Panc1 (cell line): ENCODE measurements around the gene ADGRB3.

ENCODE experiments used
- CTCF ChIP-seq: fragments of 450-650 bp; IDR thresholded peaks from 2 replicates; pipeline ENCODE4 v1.5.1; 2017; ENCODE audit warnings: mild to moderate bottlenecking
- POLR2AphosphoS5 ChIP-seq: IDR thresholded peaks from 2 replicates; pipeline ENCODE4 v1.6.1; 2012; ENCODE audit warnings: mild to moderate bottlenecking, low read depth, low read length, moderate library complexity
- SIN3A ChIP-seq: IDR thresholded peaks from 2 replicates; pipeline ENCODE4 v1.6.1; 2012; ENCODE audit warnings: low read depth, mild to moderate bottlenecking, low read length, moderate library complexity, borderline replicate concordance; ENCODE audit not compliant: insufficient read depth

- TF ChIP-seq CTCF (no peak), SIN3A (no peak), POLR2AphosphoS5 (no peak)
These were observed 704.1 kb downstream of the ADGRB3 start for GRCh38 chr6:69339163-69339550.
